T-helper 2 cell treated with Interferon-gamma antibody and Interleukin-4, amounts not matched to agents 5 μg/mL and 100 μg/mL, for 36 hours (primary cell): ENCODE measurements around the gene TMEM87A.
"Not testable (repeated sequence)": the region's sequence is repeated elsewhere in the genome, so short reads cannot be mapped to it uniquely, and the experiment has no call there.

Experiments
- DNase-seq: peaks from one replicate; pipeline ENCODE4 v3.0.0; 2021; ENCODE audit warnings: low spot score
- H3K27ac Mint-ChIP-seq: one replicate; pipeline ENCODE4 v1.8.0; 2021; ENCODE audit warnings: mild to moderate bottlenecking, mixed read lengths
- H3K27me3 Mint-ChIP-seq: one replicate; pipeline ENCODE4 v1.8.0; 2021; ENCODE audit warnings: low read depth, mixed read lengths
- H3K36me3 Mint-ChIP-seq: one replicate; pipeline ENCODE4 v1.8.0; 2021; ENCODE audit warnings: low read depth, mixed read lengths
- H3K4me1 Mint-ChIP-seq: one replicate; pipeline ENCODE4 v1.8.0; 2021; ENCODE audit warnings: low read depth, mixed read lengths
- H3K4me3 Mint-ChIP-seq: one replicate; pipeline ENCODE4 v1.8.0; 2022; ENCODE audit warnings: mild to moderate bottlenecking, moderate library complexity, mixed read lengths
- H3K9me3 Mint-ChIP-seq: one replicate; pipeline ENCODE4 v1.8.0; 2021; ENCODE audit warnings: mixed read lengths

TMEM87A gene, protein sequence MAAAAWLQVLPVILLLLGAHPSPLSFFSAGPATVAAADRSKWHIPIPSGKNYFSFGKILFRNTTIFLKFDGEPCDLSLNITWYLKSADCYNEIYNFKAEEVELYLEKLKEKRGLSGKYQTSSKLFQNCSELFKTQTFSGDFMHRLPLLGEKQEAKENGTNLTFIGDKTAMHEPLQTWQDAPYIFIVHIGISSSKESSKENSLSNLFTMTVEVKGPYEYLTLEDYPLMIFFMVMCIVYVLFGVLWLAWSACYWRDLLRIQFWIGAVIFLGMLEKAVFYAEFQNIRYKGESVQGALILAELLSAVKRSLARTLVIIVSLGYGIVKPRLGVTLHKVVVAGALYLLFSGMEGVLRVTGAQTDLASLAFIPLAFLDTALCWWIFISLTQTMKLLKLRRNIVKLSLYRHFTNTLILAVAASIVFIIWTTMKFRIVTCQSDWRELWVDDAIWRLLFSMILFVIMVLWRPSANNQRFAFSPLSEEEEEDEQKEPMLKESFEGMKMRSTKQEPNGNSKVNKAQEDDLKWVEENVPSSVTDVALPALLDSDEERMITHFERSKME

DNA sequence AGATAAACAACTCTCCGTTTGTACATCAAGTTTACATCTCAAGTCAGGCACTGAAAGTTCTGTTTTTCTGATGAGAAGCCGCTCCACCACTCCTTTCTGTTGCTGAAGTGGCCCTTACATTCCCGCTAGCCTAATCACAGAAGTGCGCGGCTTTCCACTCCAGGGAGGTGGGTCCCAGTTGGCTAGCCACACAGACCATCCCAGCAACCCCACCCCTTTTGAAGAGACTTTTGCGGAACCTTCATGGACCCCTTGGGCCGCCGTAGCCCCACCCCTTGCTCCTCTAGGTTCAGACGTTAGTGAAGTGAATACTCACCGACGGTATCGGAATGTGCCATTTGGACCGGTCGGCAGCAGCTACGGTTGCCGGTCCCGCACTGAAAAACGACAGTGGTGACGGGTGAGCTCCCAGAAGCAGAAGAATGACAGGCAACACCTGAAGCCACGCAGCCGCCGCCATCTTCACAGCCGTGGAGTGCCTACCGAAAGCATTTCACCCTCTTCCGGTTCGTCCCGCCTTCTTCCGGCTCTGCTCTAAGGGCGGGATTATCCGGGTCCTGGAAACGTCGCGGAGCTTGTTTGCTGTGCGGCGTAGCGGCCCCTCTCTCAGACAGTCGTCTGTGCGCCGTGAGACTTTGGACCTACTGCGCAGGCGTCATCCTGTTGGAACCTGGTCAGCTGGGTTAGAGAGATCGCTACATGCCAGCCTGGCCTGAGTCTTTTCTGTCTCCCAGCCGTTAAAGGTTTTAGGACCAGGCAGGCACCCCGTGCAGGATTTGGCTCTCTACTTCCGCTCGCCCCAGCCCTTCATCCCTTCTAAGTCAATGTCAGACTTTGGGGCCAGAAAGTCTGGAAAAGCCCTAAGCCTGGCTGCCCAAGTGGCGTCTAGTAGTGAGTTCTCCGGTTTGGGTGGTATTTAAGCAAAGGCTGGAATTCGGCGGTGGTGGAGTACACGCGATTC lies at the start of gene TMEM87A, which contains the start of gene GANC:
Gene TMEM87A, minus strand, starts transcription at position 495 of the 961 bp plus-strand sequence. Its CDS starts 35 bp downstream, at position 460.
Gene GANC, plus strand, starts transcription at position 263 of the 961 bp plus-strand sequence. CDS start 1,281 bp downstream, outside the sequence.
- H3K27ac Mint-ChIP-seq, result peak within 1 kb of the TSS; percentile 98
- H3K36me3 Mint-ChIP-seq, result peaks cover 20% of the 10 kb centered on the region
- DNase-seq, result peak; percentile 98
- peak within 1 kb of the TSS; percentile 97 for H3K4me3 Mint-ChIP-seq
- H3K9me3 Mint-ChIP-seq, result no peaks in the 10 kb centered on the region
- peaks cover 30% of the 10 kb centered on the region for H3K4me1 Mint-ChIP-seq
- no peaks in the 10 kb centered on the region for H3K27me3 Mint-ChIP-seq

DNA sequence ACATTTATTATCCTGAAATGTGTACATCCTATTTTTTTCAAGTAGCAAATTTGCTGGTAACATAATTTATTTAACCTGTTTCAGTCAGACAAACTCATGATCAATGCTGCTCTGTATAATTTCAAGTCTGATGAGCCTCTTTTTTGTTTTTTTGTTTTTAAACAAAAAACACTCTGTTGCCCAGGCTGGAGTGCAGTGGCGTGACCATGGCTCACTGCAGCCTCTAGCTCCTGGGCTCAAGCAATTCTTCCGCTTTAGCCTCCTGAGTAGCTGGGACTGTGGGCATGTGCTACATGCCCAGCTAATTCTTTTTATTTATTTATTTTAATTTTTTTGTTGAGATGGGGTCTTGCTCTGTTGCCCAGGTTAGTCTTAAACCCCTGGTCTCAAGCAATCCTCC lies 46.0 kb upstream of the TMEM87A start:
- H3K9me3 Mint-ChIP-seq, result no peaks in the 10 kb centered on the region
- H3K4me1 Mint-ChIP-seq, result no peaks in the 10 kb centered on the region
- H3K36me3 Mint-ChIP-seq, result peaks cover 12% of the 10 kb centered on the region
- H3K27ac Mint-ChIP-seq, result no peak overlapping the region
- no peak for DNase-seq
- H3K27me3 Mint-ChIP-seq, result no peaks in the 10 kb centered on the region
- no peak overlapping the region for H3K4me3 Mint-ChIP-seq

GRCh38 chr15:42316282-42316805 lies 43.1 kb upstream of the TMEM87A start:
- not testable (repeated sequence) for H3K4me3 Mint-ChIP-seq, DNase-seq, H3K27ac Mint-ChIP-seq, H3K27me3 Mint-ChIP-seq, H3K9me3 Mint-ChIP-seq, H3K4me1 Mint-ChIP-seq
- peaks cover 10% of the 10 kb centered on the region for H3K36me3 Mint-ChIP-seq

DNA sequence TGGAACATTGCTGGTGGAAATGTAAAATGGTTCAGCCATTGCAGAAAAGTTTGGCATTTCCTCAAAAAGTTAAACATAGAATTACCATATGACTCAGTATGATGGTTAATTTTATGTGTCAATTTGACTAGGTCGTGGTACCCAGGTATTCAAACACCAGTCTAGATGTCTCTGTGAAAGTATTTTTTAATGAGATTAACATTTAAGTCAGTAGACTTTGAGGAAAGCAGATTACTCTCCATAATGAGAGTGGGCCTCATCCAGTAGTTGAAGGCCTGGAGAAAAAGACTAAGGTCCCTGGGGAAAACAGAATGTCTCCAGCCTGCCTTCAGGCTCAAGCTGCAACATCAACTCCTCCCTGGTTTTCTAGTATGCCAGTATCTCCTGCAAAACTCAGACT lies 42.3 kb upstream of the TMEM87A start:
- H3K36me3 Mint-ChIP-seq, result peaks cover 15% of the 10 kb centered on the region
- no peak overlapping the region for H3K27ac Mint-ChIP-seq
- H3K4me1 Mint-ChIP-seq, result no peaks in the 10 kb centered on the region
- H3K27me3 Mint-ChIP-seq, result no peaks in the 10 kb centered on the region
- DNase-seq, result no peak
- H3K4me3 Mint-ChIP-seq, result no peak overlapping the region
- no peaks in the 10 kb centered on the region for H3K9me3 Mint-ChIP-seq

DNA sequence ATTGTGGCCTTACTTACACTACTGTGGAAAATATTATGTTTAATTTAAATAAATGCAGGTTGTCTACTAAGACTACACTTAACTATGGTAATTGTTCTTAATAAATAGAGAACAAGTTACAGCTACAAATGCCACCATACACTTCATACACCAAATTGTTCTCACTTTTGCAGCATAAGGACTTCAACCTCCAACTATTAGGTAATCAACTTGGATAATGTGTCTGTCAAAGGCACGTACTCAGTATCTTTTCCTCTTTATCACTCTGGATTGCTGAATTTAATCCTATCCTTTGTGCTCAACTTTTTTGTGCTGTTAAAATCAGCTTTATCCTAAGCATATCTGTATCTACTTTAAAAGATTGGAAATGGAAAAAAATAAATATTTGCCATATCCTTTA lies 41.6 kb upstream of the TMEM87A start:
- Mint-ChIP-seq H3K4me3 (no peak overlapping the region), H3K27ac (no peak overlapping the region), H3K4me1 (no peaks in the 10 kb centered on the region), H3K27me3 (no peaks in the 10 kb centered on the region), H3K36me3 (peaks cover 17% of the 10 kb centered on the region), H3K9me3 (no peaks in the 10 kb centered on the region)
- no peak for DNase-seq

DNA sequence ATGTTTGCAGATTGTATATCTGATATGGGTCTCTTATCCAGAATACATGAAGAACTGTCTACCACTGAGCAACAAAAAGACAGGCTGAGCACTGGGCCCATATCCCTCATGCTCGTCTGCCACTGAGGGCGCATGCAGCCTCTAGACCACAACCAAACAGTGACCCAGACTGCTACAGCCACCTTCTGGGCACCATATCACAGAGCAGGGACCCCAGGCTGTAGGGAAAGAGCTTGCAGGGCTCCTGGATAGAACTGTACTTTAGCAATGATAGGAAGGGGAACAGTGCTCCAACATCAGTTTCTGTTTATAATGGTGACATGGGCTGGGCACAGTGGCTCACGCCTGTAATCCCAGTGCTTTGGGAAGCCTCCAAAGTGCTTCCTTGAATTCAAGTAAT lies 40.2 kb upstream of the TMEM87A start:
- DNase-seq, result no peak
- Mint-ChIP-seq H3K27me3 (no peaks in the 10 kb centered on the region), H3K36me3 (peaks cover 19% of the 10 kb centered on the region), H3K9me3 (no peaks in the 10 kb centered on the region), H3K4me3 (no peak overlapping the region), H3K4me1 (no peaks in the 10 kb centered on the region), H3K27ac (no peak overlapping the region)

DNA sequence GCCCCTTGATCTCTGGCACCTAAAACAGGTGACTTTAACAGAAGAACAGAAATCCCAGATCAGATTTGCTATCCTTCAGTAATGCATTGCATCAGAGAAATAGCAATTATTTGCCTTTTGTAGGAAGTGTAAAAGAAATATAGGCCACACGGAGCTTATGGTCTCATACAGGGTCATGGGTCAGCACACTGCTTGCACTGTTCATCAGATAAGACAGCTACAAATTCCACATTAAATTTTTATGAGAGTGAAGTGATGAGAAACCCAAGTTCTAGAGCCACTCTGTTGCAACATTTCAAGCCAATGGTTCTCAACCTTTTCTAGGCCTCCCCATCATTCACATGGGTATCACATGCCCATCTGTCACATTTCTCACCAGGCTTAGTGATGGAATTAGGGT lies 33.4 kb upstream of the TMEM87A start:
- H3K4me1 Mint-ChIP-seq, result peaks cover 1% of the 10 kb centered on the region
- H3K27ac Mint-ChIP-seq, result no peak overlapping the region
- no peak overlapping the region for H3K4me3 Mint-ChIP-seq
- peaks cover 21% of the 10 kb centered on the region for H3K9me3 Mint-ChIP-seq
- peaks cover 18% of the 10 kb centered on the region for H3K36me3 Mint-ChIP-seq
- DNase-seq, result no peak
- no peaks in the 10 kb centered on the region for H3K27me3 Mint-ChIP-seq

GRCh38 chr15:42301004-42301403 lies 27.8 kb upstream of the TMEM87A start:
- Mint-ChIP-seq H3K9me3 (peaks cover 21% of the 10 kb centered on the region), H3K36me3 (peaks cover 35% of the 10 kb centered on the region)
- H3K4me3 Mint-ChIP-seq, H3K27me3 Mint-ChIP-seq, DNase-seq, H3K27ac Mint-ChIP-seq, H3K4me1 Mint-ChIP-seq: not testable (repeated sequence)

DNA sequence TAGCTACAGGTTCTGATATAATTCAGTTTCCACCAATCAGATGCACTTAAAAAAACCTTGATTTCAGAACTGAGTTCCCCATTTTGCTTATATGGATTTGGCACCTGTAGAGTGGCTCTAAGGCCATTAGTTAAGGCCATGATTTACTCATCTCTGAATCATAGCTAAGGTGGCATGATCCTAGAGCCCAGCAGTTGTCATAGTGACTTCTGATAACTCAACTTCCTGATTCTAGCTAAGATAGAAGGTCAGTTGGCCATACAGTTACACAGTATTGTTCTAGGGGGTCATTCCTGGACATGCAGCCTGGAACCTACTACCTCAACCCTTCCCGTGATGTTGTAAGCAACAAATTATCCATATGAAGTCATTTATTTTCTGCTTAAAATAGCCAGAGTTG lies 15.9 kb upstream of the TMEM87A start:
- H3K9me3 Mint-ChIP-seq, result no peaks in the 10 kb centered on the region
- H3K4me3 Mint-ChIP-seq, result no peak overlapping the region
- DNase-seq, result no peak
- H3K27me3 Mint-ChIP-seq, result no peaks in the 10 kb centered on the region
- H3K27ac Mint-ChIP-seq, result no peak overlapping the region
- peaks cover 16% of the 10 kb centered on the region for H3K36me3 Mint-ChIP-seq
- H3K4me1 Mint-ChIP-seq, result peaks cover 1% of the 10 kb centered on the region

DNA sequence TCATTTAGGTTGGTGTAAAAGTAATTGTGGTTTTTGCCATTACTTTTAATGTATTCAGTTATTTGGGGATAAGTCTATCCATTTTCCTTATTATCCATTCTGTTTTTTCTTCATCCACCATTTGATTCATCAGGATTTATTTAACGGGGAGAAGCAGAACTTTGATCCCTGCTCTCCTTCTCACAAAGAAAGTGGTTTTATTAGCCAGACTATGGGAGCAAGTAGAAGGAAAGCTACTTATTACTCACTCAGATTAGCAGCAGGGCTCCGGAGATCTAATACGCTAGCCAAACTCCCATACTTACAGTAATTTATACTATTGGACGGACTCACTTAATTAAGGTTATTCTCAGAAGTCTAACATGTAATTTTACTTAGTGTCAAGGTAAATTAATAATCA lies 14.7 kb upstream of the TMEM87A start:
- DNase-seq, result no peak
- Mint-ChIP-seq H3K36me3 (peaks cover 14% of the 10 kb centered on the region), H3K27ac (no peak overlapping the region), H3K27me3 (no peaks in the 10 kb centered on the region), H3K4me3 (no peak overlapping the region), H3K4me1 (peaks cover 1% of the 10 kb centered on the region), H3K9me3 (no peaks in the 10 kb centered on the region)

GRCh38 chr15:42286445-42287029 lies 13.3 kb upstream of the TMEM87A start:
- no peak overlapping the region for H3K4me3 Mint-ChIP-seq
- peaks cover 12% of the 10 kb centered on the region for H3K36me3 Mint-ChIP-seq
- no peaks in the 10 kb centered on the region for H3K27me3 Mint-ChIP-seq
- H3K4me1 Mint-ChIP-seq, result peaks cover 1% of the 10 kb centered on the region
- DNase-seq, result no peak
- no peaks in the 10 kb centered on the region for H3K9me3 Mint-ChIP-seq
- H3K27ac Mint-ChIP-seq, result no peak overlapping the region

GRCh38 chr15:42285034-42285433 lies 11.8 kb upstream of the TMEM87A start:
- DNase-seq, result no peak

GRCh38 chr15:42284551-42284950 lies 11.3 kb upstream of the TMEM87A start:
- Mint-ChIP-seq H3K4me1 (peaks cover 1% of the 10 kb centered on the region), H3K36me3 (peaks cover 17% of the 10 kb centered on the region), H3K27ac (no peak overlapping the region), H3K27me3 (no peaks in the 10 kb centered on the region), H3K4me3 (no peak overlapping the region), H3K9me3 (no peaks in the 10 kb centered on the region)
- DNase-seq, result no peak

More at GRCh38 chr15:42285034-42285433, 11.8 kb upstream of the TMEM87A start:
- peaks cover 1% of the 10 kb centered on the region for H3K4me1 Mint-ChIP-seq
- H3K4me3 Mint-ChIP-seq, result no peak overlapping the region
- no peak overlapping the region for H3K27ac Mint-ChIP-seq
- H3K36me3 Mint-ChIP-seq, result peaks cover 15% of the 10 kb centered on the region
- H3K27me3 Mint-ChIP-seq, result no peaks in the 10 kb centered on the region
- H3K9me3 Mint-ChIP-seq, result no peaks in the 10 kb centered on the region
